ENCODE results near the gene RHBDD3. TPM values are rescaled to one million over a fixed set of nuclear protein-coding genes. Genes with fewer than 3 reads are reported as not detected.
A peak's percentile ranks its signal among the peaks of the same experiment; 100 is the strongest.

RHBDD3 gene
- total RNA-seq, 8 experiments from 2014 or later, result 32.4 to 65.1 (median 42.0) TPM

- Histone ChIP-seq H3K4me1 (replicated peaks in 1 of 2) (no peaks in the 10 kb centered on the region), H3K4me3 (no peak overlapping the region), H3K27ac (no peak overlapping the region)
- in situ Hi-C loops (cut with MboI; ENCODE audit: low pct_unique_long_range_greater_than_20kb in 2 of 9, low sequenced_read_pairs in 9 of 9, unreplicated experiment in 9 of 9), result no loop called here
- WGBS, 10 experiments, result 40 to 100% (median 89%) methylated on average over 1 to 11 of the region's 17 CpGs; no CpG with 5 or more reads in 3 of the 10 experiments
- ATAC-seq (replicated peaks in 6 of 8), result peak in 1 of 8 experiments; percentile 1
Measured at GRCh38 chr22:29301716-29302401, 34.1 kb upstream of the RHBDD3 start.

GRCh38 chr22:29300807-29301601 lies 33.2 kb upstream of the RHBDD3 start:
- in situ Hi-C loops (cut with MboI; ENCODE audit: low pct_unique_long_range_greater_than_20kb in 2 of 9, low sequenced_read_pairs in 9 of 9, unreplicated experiment in 9 of 9), result no loop called here
- H3K4me1 ChIP-seq (replicated peaks in 1 of 2), result no peaks in the 10 kb centered on the region
- H3K27ac ChIP-seq, result no peak overlapping the region
- ATAC-seq (replicated peaks in 6 of 8), result peak in 2 of 8 experiments; percentile 3 to 11
- WGBS, 10 experiments, result 60 to 100% (median 87%) methylated on average over 1 to 4 of the region's 10 CpGs; no CpG with 5 or more reads in 3 of the 10 experiments
- H3K4me3 ChIP-seq, result no peak overlapping the region

GRCh38 chr22:29300467-29300806 lies 32.7 kb upstream of the RHBDD3 start:
- no peaks in the 10 kb centered on the region for H3K4me1 ChIP-seq (replicated peaks in 1 of 2)
- WGBS, 10 experiments, result 13 to 90% (median 81%) methylated on average over 1 to 3 of the region's 4 CpGs; no CpG with 5 or more reads in 4 of the 10 experiments
- no peak for ATAC-seq (replicated peaks in 6 of 8)
- no peak overlapping the region for H3K4me3 ChIP-seq
- in situ Hi-C loops (cut with MboI; ENCODE audit: low pct_unique_long_range_greater_than_20kb in 2 of 9, low sequenced_read_pairs in 9 of 9, unreplicated experiment in 9 of 9), result no loop called here
- H3K27ac ChIP-seq, result no peak overlapping the region

GRCh38 chr22:29299136-29299900 lies 31.5 kb upstream of the RHBDD3 start:
- ATAC-seq (replicated peaks in 6 of 8), result no peak
- Histone ChIP-seq H3K4me1 (replicated peaks in 1 of 2) (no peaks in the 10 kb centered on the region), H3K27ac (no peak overlapping the region), H3K4me3 (no peak overlapping the region)
- 80 to 100% (median 95%) methylated on average over 1 to 17 of the region's 19 CpGs; no CpG with 5 or more reads in 4 of the 10 experiments for WGBS, 10 experiments
- in situ Hi-C loops (cut with MboI; ENCODE audit: low pct_unique_long_range_greater_than_20kb in 2 of 9, low sequenced_read_pairs in 9 of 9, unreplicated experiment in 9 of 9), result no loop called here

GRCh38 chr22:29298641-29299040 lies 30.9 kb upstream of the RHBDD3 start:
- no peak overlapping the region for H3K27ac ChIP-seq
- no peaks in the 10 kb centered on the region for H3K4me1 ChIP-seq (replicated peaks in 1 of 2)
- WGBS, 10 experiments, result 69 to 91% (median 82%) methylated on average over 1 to 6 of the region's 8 CpGs; no CpG with 5 or more reads in 6 of the 10 experiments
- H3K4me3 ChIP-seq, result no peak overlapping the region
- ATAC-seq (replicated peaks in 6 of 8), result no peak
- in situ Hi-C loops (cut with MboI; ENCODE audit: low pct_unique_long_range_greater_than_20kb in 2 of 9, low sequenced_read_pairs in 9 of 9, unreplicated experiment in 9 of 9), result no loop called here

GRCh38 chr22:29292379-29292778 lies 24.6 kb upstream of the RHBDD3 start:
- in situ Hi-C loops (cut with MboI; ENCODE audit: low pct_unique_long_range_greater_than_20kb in 2 of 9, low sequenced_read_pairs in 9 of 9, unreplicated experiment in 9 of 9), result no loop called here
- no peaks in the 10 kb centered on the region for H3K4me1 ChIP-seq (replicated peaks in 1 of 2)
- no peak overlapping the region for H3K27ac ChIP-seq
- no peak for ATAC-seq (replicated peaks in 6 of 8)
- no peak overlapping the region for H3K4me3 ChIP-seq

- no peak for ATAC-seq (replicated peaks in 6 of 8)
- WGBS, 10 experiments, result 70 to 96% (median 84%) methylated on average over 1 to 7 of the region's 7 CpGs; no CpG with 5 or more reads in 2 of the 10 experiments
- Histone ChIP-seq H3K4me3 (no peak overlapping the region), H3K4me1 (replicated peaks in 1 of 2) (no peaks in the 10 kb centered on the region), H3K27ac (no peak overlapping the region)
- in situ Hi-C loops (cut with MboI; ENCODE audit: low pct_unique_long_range_greater_than_20kb in 2 of 9, low sequenced_read_pairs in 9 of 9, unreplicated experiment in 9 of 9), result no loop called here
Measured at GRCh38 chr22:29291215-29291614, 23.4 kb upstream of the RHBDD3 start.

GRCh38 chr22:29290061-29290460 lies 22.3 kb upstream of the RHBDD3 start:
- H3K4me3 ChIP-seq, result no peak overlapping the region

GRCh38 chr22:29288837-29289236 lies 21.1 kb upstream of the RHBDD3 start:
- no peak overlapping the region for H3K27ac ChIP-seq
- no peak overlapping the region for H3K4me3 ChIP-seq
- in situ Hi-C loops (cut with MboI; ENCODE audit: low pct_unique_long_range_greater_than_20kb in 2 of 9, low sequenced_read_pairs in 9 of 9, unreplicated experiment in 9 of 9), result no loop called here
- no peak for ATAC-seq (replicated peaks in 6 of 8)
- no peaks in the 10 kb centered on the region for H3K4me1 ChIP-seq (replicated peaks in 1 of 2)
- WGBS, 10 experiments, result 28 to 95% (median 80%) methylated on average over 1 to 2 of the region's 2 CpGs; no CpG with 5 or more reads in 1 of the 10 experiments

More at GRCh38 chr22:29290061-29290460, 22.3 kb upstream of the RHBDD3 start:
- Histone ChIP-seq H3K4me1 (replicated peaks in 1 of 2) (no peaks in the 10 kb centered on the region), H3K27ac (no peak overlapping the region)
- in situ Hi-C loops (cut with MboI; ENCODE audit: low pct_unique_long_range_greater_than_20kb in 2 of 9, low sequenced_read_pairs in 9 of 9, unreplicated experiment in 9 of 9), result no loop called here
- ATAC-seq (replicated peaks in 6 of 8), result no peak
- 42 to 100% (median 77%) methylated on average over 2 to 5 of the region's 5 CpGs; no CpG with 5 or more reads in 1 of the 10 experiments for WGBS, 10 experiments

- no peak for ATAC-seq (replicated peaks in 6 of 8)
- H3K4me1 ChIP-seq (replicated peaks in 1 of 2), result no peaks in the 10 kb centered on the region
- WGBS, 10 experiments, result 83 to 100% (median 98%) methylated on average over 1 to 3 of the region's 3 CpGs; no CpG with 5 or more reads in 4 of the 10 experiments
- in situ Hi-C loops (cut with MboI; ENCODE audit: low pct_unique_long_range_greater_than_20kb in 2 of 9, low sequenced_read_pairs in 9 of 9, unreplicated experiment in 9 of 9), result no loop called here
- no peak overlapping the region for H3K27ac ChIP-seq
- H3K4me3 ChIP-seq, result no peak overlapping the region
Measured at GRCh38 chr22:29284196-29284595, 16.4 kb upstream of the RHBDD3 start.

GRCh38 chr22:29277927-29278326 lies 10.1 kb upstream of the RHBDD3 start:
- ATAC-seq (replicated peaks in 6 of 8), result peak in 2 of 8 experiments; percentile 15 to 19
- H3K4me1 ChIP-seq (replicated peaks in 1 of 2), result no peaks in the 10 kb centered on the region
- H3K4me3 ChIP-seq, result no peak overlapping the region
- no peak overlapping the region for H3K27ac ChIP-seq
- in situ Hi-C loops (cut with MboI; ENCODE audit: low pct_unique_long_range_greater_than_20kb in 2 of 9, low sequenced_read_pairs in 9 of 9, unreplicated experiment in 9 of 9), result no loop called here
- 83 to 100% (median 100%) methylated on average over 1 of the region's 1 CpG; no CpG with 5 or more reads in 7 of the 10 experiments for WGBS, 10 experiments

GRCh38 chr22:29275819-29276565 lies 8.2 kb upstream of the RHBDD3 start:
- Histone ChIP-seq H3K4me1 (replicated peaks in 1 of 2) (peaks cover 2 to 8% of the 10 kb centered on the region in 2 donors), H3K27ac (no peak overlapping the region), H3K4me3 (no peak overlapping the region)
- WGBS, 10 experiments, result 0 to 75% (median 48%) methylated on average over 1 to 3 of the region's 3 CpGs; no CpG with 5 or more reads in 2 of the 10 experiments
- no peak for ATAC-seq (replicated peaks in 6 of 8)
- in situ Hi-C loops (cut with MboI; ENCODE audit: low pct_unique_long_range_greater_than_20kb in 2 of 9, low sequenced_read_pairs in 9 of 9, unreplicated experiment in 9 of 9), result no loop called here

Data from motor neuron (in vitro differentiated cells).